ENCODE results near the gene NDUFB7.
"Not testable (repeated sequence)": the region's sequence is repeated elsewhere in the genome, so short reads cannot be mapped to it uniquely, and the experiment has no call there.

Gene NDUFB7
- total RNA-seq, result 9.8 to 46.1 (median 28.6) reads per million in 3 experiments

- DNase-seq, result peak; percentile 90
Measured at GRCh38 chr19:14571695-14572490, at the start of gene NDUFB7. NDUFB7 (minus strand) TSS chr19:14572066; CDS start chr19:14572000, 66 bp downstream.

GRCh38 chr19:14619404-14619803 is 47.5 kb upstream of the NDUFB7 start:
- DNase-seq, result no peak

GRCh38 chr19:14616407-14616806 is 44.5 kb upstream of the NDUFB7 start:
- DNase-seq, result no peak

GRCh38 chr19:14615623-14616022 is 43.8 kb upstream of the NDUFB7 start:
- no peak for DNase-seq

GRCh38 chr19:14614099-14614412 is 42.2 kb upstream of the NDUFB7 start:
- DNase-seq, result no peak

GRCh38 chr19:14613399-14614098 is 41.7 kb upstream of the NDUFB7 start:
- DNase-seq, result not testable (repeated sequence)

GRCh38 chr19:14612657-14613056 is 40.8 kb upstream of the NDUFB7 start:
- DNase-seq, result no peak

- DNase-seq, result not testable (repeated sequence)
Measured at GRCh38 chr19:14612242-14612641, 40.4 kb upstream of the NDUFB7 start.

- no peak for DNase-seq
Measured at GRCh38 chr19:14611051-14611450, 39.2 kb upstream of the NDUFB7 start.

- DNase-seq, result no peak
Measured at GRCh38 chr19:14606627-14607026, 34.8 kb upstream of the NDUFB7 start.

GRCh38 chr19:14603990-14604387 is 32.1 kb upstream of the NDUFB7 start:
- peak; percentile 3 for DNase-seq

- DNase-seq, result no peak
Measured at GRCh38 chr19:14599548-14600147, 27.8 kb upstream of the NDUFB7 start.

GRCh38 chr19:14595558-14595957 is 23.7 kb upstream of the NDUFB7 start:
- no peak for DNase-seq

GRCh38 chr19:14589433-14589832 is 17.6 kb upstream of the NDUFB7 start:
- not testable (repeated sequence) for DNase-seq

GRCh38 chr19:14585187-14585586 is 13.3 kb upstream of the NDUFB7 start:
- DNase-seq, result not testable (repeated sequence)

GRCh38 chr19:14584372-14584771 is 12.5 kb upstream of the NDUFB7 start:
- not testable (repeated sequence) for DNase-seq

- DNase-seq, result no peak
Measured at GRCh38 chr19:14582894-14583340, 11.1 kb upstream of the NDUFB7 start, which contains the start of gene CLEC17A. CLEC17A (plus strand) TSS chr19:14583084; CDS start chr19:14583161, 77 bp downstream.

- no peak for DNase-seq
Measured at GRCh38 chr19:14580623-14581237, 8.9 kb upstream of the NDUFB7 start.

GRCh38 chr19:14577885-14578427 is 6.1 kb upstream of the NDUFB7 start:
- no peak for DNase-seq

- DNase-seq, result no peak
Measured at GRCh38 chr19:14577264-14577663, 5.4 kb upstream of the NDUFB7 start.

GRCh38 chr19:14576363-14576762 is 4.5 kb upstream of the NDUFB7 start:
- DNase-seq, result no peak

GRCh38 chr19:14575428-14575980 is 3.6 kb upstream of the NDUFB7 start:
- no peak for DNase-seq

Measured in central memory CD4-positive, alpha-beta T cell (primary cell).